CD14-positive monocyte (primary cell): ENCODE measurements around the gene ZFY. TPM values are rescaled to one million over a fixed set of nuclear protein-coding genes. Genes with fewer than 3 reads are reported as not detected.

Experiments
- DNase-seq, 3 donors: peaks; one replicate each; pipeline ENCODE4 v3.0.0-alpha.2; 2011 to 2022
- H2AFZ ChIP-seq: 2 replicates; pipeline ENCODE4 v1.6.0; 2012; ENCODE audit warnings: mild to moderate bottlenecking, low read depth, low read length, inconsistent platforms; ENCODE audit not compliant: insufficient read depth, poor library complexity, severe bottlenecking
- H3K27ac ChIP-seq, 2 donors: 1 replicate in 1 of 2; 2 replicates in 1 of 2; pipeline ENCODE4 v1.5.1; 2012 to 2013; ENCODE audit warnings: low read length in 2 of 2, control low read depth in 1 of 2, inconsistent platforms in 1 of 2, low read depth in 1 of 2, mild to moderate bottlenecking in 1 of 2
- H3K27me3 ChIP-seq, 2 donors: one replicate each; pipeline versions ENCODE4 v1.6.0 to v1.6.1; 2011 to 2013; ENCODE audit warnings: low read length in 2 of 2; ENCODE audit not compliant: control insufficient read depth in 2 of 2, insufficient read depth in 2 of 2
- H3K36me3 ChIP-seq, 2 donors: replicated peaks in 1 of 2; 1 replicate in 1 of 2; 2 replicates in 1 of 2; pipeline versions ENCODE4 v1.5.1 to v1.6.1; 2012 to 2013; ENCODE audit warnings: low read length in 2 of 2, control low read depth in 1 of 2, inconsistent platforms in 1 of 2, mild to moderate bottlenecking in 1 of 2; ENCODE audit not compliant: insufficient read depth in 2 of 2, control insufficient read depth in 1 of 2
- H3K4me1 ChIP-seq, 2 donors: 1 replicate in 1 of 2; 2 replicates in 1 of 2; pipeline versions ENCODE4 v1.5.1 to v1.6.1; 2012 to 2013; ENCODE audit warnings: low read length in 2 of 2, control low read depth in 1 of 2, inconsistent platforms in 1 of 2, mild to moderate bottlenecking in 1 of 2, moderate library complexity in 1 of 2; ENCODE audit not compliant: insufficient read depth in 2 of 2, control insufficient read depth in 1 of 2
- H3K4me2 ChIP-seq: replicated peaks from 2 replicates; pipeline ENCODE3; 2012; ENCODE audit warnings: low read length, moderate library complexity, mild to moderate bottlenecking; ENCODE audit not compliant: poor library complexity, severe bottlenecking; ENCODE audit errors: extremely low read depth
- H3K4me3 ChIP-seq, 3 experiments: fragments of 200-600 bp in 1 of 3; sonication (generic) in 1 of 3; replicated peaks in 1 of 3; 1 replicate in 2 of 3; 2 replicates in 1 of 3; pipeline ENCODE4 v1.5.1; 2011 to 2013; ENCODE audit warnings: low read length in 3 of 3, mild to moderate bottlenecking in 3 of 3, control low read depth in 2 of 3, low read depth in 2 of 3, inconsistent platforms in 1 of 3, moderate library complexity in 1 of 3
- H3K79me2 ChIP-seq: 2 replicates; pipeline ENCODE4 v1.6.0; 2012; ENCODE audit warnings: mild to moderate bottlenecking, control low read depth, inconsistent platforms, low read length, moderate library complexity; ENCODE audit not compliant: insufficient read depth
- H3K9ac ChIP-seq: 2 replicates; pipeline ENCODE4 v1.6.0; 2017; ENCODE audit warnings: low read length, mild to moderate bottlenecking; ENCODE audit not compliant: insufficient read depth, poor library complexity, severe bottlenecking
- H3K9me3 ChIP-seq, 2 donors: replicated peaks in 1 of 2; 1 replicate in 1 of 2; 2 replicates in 1 of 2; pipeline versions ENCODE4 v1.5.1 to v1.6.1; 2012 to 2013; ENCODE audit warnings: low read length in 2 of 2, control low read depth in 1 of 2; ENCODE audit not compliant: control insufficient read depth in 1 of 2, insufficient read depth in 1 of 2
- H4K20me1 ChIP-seq: 2 replicates; pipeline ENCODE4 v1.6.0; 2012; ENCODE audit warnings: mild to moderate bottlenecking, low read length, control low read depth, moderate library complexity; ENCODE audit not compliant: insufficient read depth
- H3K27ac Mint-ChIP-seq, 7 donors: one replicate each; pipeline ENCODE4 v1.8.0; 2020; ENCODE audit warnings: mild to moderate bottlenecking in 7 of 7, mixed read lengths in 7 of 7, moderate library complexity in 6 of 7, inconsistent platforms in 2 of 7
- H3K27me3 Mint-ChIP-seq, 3 donors: one replicate each; pipeline ENCODE4 v1.8.0; 2021 to 2022; ENCODE audit warnings: low read depth in 3 of 3, mild to moderate bottlenecking in 3 of 3, mixed read lengths in 3 of 3, moderate library complexity in 3 of 3, inconsistent platforms in 1 of 3
- H3K36me3 Mint-ChIP-seq, 2 donors: one replicate each; pipeline ENCODE4 v1.8.0; 2020; ENCODE audit warnings: mixed read lengths in 2 of 2, inconsistent platforms in 1 of 2, mild to moderate bottlenecking in 1 of 2
- H3K4me1 Mint-ChIP-seq: one replicate; pipeline ENCODE4 v1.8.0; 2020; ENCODE audit warnings: mild to moderate bottlenecking, mixed read lengths
- H3K4me3 Mint-ChIP-seq, 2 donors: one replicate each; pipeline ENCODE4 v1.8.0; 2020; ENCODE audit warnings: mild to moderate bottlenecking in 2 of 2, mixed read lengths in 2 of 2, moderate library complexity in 1 of 2
- H3K9me3 Mint-ChIP-seq, 7 donors: one replicate each; pipeline ENCODE4 v1.8.0; 2020 to 2022; ENCODE audit warnings: mixed read lengths in 7 of 7, mild to moderate bottlenecking in 6 of 7, moderate library complexity in 6 of 7, inconsistent platforms in 2 of 7
- WGBS: methylation state at CpG from one replicate; pipeline ENCODE4 v1.1.5; 2013; ENCODE audit warnings: missing lambda C conversion rate; ENCODE audit not compliant: insufficient coverage; 5-methylcytosine and 5-hydroxymethylcytosine counted together
- intact Hi-C, 2 donors: fragments of 100-400 bp; cut with micrococcal nuclease; formaldehyde crosslinking; loops; one replicate each; pipeline versions ENCODE4 v1.15.0 to v1.15.1; 2023
- polyA plus RNA-seq, 3 donors: library from polyadenylated mRNA; depleted of rRNA in 1 of 3; unstranded in 2 of 3; stranded (reverse) in 1 of 3; fragments of 300-500 nt in 2 of 3; fragments of >200 nt in 1 of 3; fragmentation: Illumina TruSeq in 2 of 3; gene quantifications; 1 replicate in 2 of 3; 2 replicates in 1 of 3; pipeline ENCODE4 v1.2.3, GENCODE V29; 2012 to 2021
- TF ChIP-seq, protein P1 (sequence below): fragments of 200-600 bp; IDR thresholded peaks from one replicate; pipeline ENCODE4 v1.8.0; 2022; ENCODE audit warnings: antibody characterized with exemption, mild to moderate bottlenecking

The ZFY gene
- polyA plus RNA-seq, 3 donors = not detected

DNA sequence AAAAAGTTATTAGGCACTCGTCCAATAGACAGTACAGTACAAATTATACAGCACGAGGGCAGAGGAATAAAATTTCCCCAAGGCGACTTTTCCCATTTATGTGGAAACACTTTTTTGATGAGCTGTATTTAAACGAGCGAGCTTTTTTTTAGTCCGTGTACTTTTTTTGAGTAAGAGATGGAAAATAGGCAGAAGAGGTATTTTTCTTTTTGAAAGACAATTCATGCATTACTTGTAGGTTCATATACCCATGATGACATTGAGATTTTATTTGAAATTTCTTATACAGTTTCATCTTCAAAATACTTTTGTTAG lies 1.2 kb downstream of the ZFY start:
- no peak overlapping the region for H3K9ac ChIP-seq
- Mint-ChIP-seq H3K4me3 (peak overlapping the region; percentile 79 to 89), H3K9me3 (no peaks in the 10 kb centered on the region), H3K4me1 (peaks cover 20% of the 10 kb centered on the region), H3K36me3 (peaks cover 0 to 7% of the 10 kb centered on the region in 2 donors), H3K27ac (peak overlapping the region in 2 of 7 donors; percentile 97 to 99), H3K27me3 (no peaks in the 10 kb centered on the region)
- intact Hi-C loops = loop anchor here (5.0 to 10.0 kb wide), 3 partner anchors 66 to 82 kb away; no protein-coding TSS in a partner anchor
- peak in 1 of 3 donors; percentile 8 for DNase-seq
- WGBS = no CpG with 5 or more reads among the region's 6 CpGs
- peak overlapping the region in 1 of 3 experiments; percentile 72 for H3K4me3 ChIP-seq
- TF ChIP-seq, protein P1, sequence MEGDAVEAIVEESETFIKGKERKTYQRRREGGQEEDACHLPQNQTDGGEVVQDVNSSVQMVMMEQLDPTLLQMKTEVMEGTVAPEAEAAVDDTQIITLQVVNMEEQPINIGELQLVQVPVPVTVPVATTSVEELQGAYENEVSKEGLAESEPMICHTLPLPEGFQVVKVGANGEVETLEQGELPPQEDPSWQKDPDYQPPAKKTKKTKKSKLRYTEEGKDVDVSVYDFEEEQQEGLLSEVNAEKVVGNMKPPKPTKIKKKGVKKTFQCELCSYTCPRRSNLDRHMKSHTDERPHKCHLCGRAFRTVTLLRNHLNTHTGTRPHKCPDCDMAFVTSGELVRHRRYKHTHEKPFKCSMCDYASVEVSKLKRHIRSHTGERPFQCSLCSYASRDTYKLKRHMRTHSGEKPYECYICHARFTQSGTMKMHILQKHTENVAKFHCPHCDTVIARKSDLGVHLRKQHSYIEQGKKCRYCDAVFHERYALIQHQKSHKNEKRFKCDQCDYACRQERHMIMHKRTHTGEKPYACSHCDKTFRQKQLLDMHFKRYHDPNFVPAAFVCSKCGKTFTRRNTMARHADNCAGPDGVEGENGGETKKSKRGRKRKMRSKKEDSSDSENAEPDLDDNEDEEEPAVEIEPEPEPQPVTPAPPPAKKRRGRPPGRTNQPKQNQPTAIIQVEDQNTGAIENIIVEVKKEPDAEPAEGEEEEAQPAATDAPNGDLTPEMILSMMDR = no peak
- H3K4me2 ChIP-seq = no peak overlapping the region
- H3K79me2 ChIP-seq = no peaks in the 10 kb centered on the region
- H4K20me1 ChIP-seq = no peaks in the 10 kb centered on the region
- H3K27ac ChIP-seq = peak overlapping the region in 1 of 2 donors; percentile 99
- H3K4me1 ChIP-seq = peaks cover 0 to 14% of the 10 kb centered on the region in 2 donors
- H3K36me3 ChIP-seq = no peaks in the 10 kb centered on the region
- H3K27me3 ChIP-seq = no peaks in the 10 kb centered on the region
- H3K9me3 ChIP-seq = no peaks in the 10 kb centered on the region
- H2AFZ ChIP-seq = no peak overlapping the region

- Histone ChIP-seq H3K4me1 (peaks cover 0 to 14% of the 10 kb centered on the region in 2 donors), H3K4me3 (no peak overlapping the region), H3K9me3 (no peaks in the 10 kb centered on the region), H3K4me2 (no peak overlapping the region), H3K79me2 (no peaks in the 10 kb centered on the region), H3K27me3 (no peaks in the 10 kb centered on the region), H2AFZ (no peak overlapping the region), H4K20me1 (no peaks in the 10 kb centered on the region), H3K9ac (no peak overlapping the region), H3K36me3 (no peaks in the 10 kb centered on the region), H3K27ac (no peak overlapping the region)
- Mint-ChIP-seq H3K27ac (peak overlapping the region in 2 of 7 donors; percentile 97 to 99), H3K27me3 (no peaks in the 10 kb centered on the region), H3K4me1 (peaks cover 20% of the 10 kb centered on the region), H3K4me3 (peak overlapping the region in 1 of 2 donors; percentile 89), H3K9me3 (no peaks in the 10 kb centered on the region), H3K36me3 (peaks cover 0 to 7% of the 10 kb centered on the region in 2 donors)
- DNase-seq = no peak
- intact Hi-C loops = loop anchor here (5.0 to 10.0 kb wide), 3 partner anchors 65 to 82 kb away; no protein-coding TSS in a partner anchor
- TF ChIP-seq, protein P1 = no peak
- WGBS = no CpG with 5 or more reads among the region's 19 CpGs
Measured at GRCh38 chrY:2937149-2937548, 2.0 kb downstream of the ZFY start.
